WI38 (cell line): ENCODE results near the gene CYBA.

Experiments used
- H3K4me3 ChIP-seq: 2 replicates; pipeline ENCODE4 v1.5.1; 2011; ENCODE audit warnings: low read depth, mild to moderate bottlenecking, control low read depth, low read length
- TF ChIP-seq, protein P1 (sequence below): IDR thresholded peaks from 2 replicates; pipeline ENCODE4 v1.5.1; 2012; ENCODE audit warnings: low read depth, mild to moderate bottlenecking, control low read depth, low read length

The CYBA gene

DNA sequence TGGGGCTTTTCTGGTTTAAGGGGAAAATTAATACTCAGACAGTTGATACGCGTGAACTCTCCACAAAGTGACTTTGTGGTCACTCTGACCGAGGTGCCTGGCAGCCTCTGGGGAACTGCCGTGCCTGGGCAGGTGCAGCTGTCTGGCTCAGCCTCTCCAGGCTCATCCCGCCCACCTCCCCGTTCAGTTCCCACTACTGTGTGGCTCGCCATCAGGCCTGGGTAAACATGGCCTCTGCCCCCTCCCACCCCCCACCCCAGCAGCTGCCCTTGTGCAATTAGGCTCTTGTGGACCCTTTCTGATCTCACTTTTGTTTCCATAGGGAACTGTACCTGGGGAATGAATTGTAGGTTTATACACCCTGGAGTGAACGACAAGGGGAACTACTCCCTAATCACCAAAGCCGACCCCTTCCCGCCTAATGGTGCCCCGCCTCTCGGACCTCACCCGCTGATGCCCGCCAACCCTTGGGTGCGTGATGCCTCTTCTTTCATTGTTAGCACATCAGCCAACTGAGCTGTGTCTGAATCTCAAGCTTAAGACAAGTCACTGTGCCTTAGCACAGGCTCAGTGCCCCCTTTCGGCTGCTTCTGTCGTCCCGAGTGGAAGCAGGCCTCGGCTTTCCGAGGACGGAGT, 52.9 kb downstream of the CYBA start:
- TF ChIP-seq, protein P1, sequence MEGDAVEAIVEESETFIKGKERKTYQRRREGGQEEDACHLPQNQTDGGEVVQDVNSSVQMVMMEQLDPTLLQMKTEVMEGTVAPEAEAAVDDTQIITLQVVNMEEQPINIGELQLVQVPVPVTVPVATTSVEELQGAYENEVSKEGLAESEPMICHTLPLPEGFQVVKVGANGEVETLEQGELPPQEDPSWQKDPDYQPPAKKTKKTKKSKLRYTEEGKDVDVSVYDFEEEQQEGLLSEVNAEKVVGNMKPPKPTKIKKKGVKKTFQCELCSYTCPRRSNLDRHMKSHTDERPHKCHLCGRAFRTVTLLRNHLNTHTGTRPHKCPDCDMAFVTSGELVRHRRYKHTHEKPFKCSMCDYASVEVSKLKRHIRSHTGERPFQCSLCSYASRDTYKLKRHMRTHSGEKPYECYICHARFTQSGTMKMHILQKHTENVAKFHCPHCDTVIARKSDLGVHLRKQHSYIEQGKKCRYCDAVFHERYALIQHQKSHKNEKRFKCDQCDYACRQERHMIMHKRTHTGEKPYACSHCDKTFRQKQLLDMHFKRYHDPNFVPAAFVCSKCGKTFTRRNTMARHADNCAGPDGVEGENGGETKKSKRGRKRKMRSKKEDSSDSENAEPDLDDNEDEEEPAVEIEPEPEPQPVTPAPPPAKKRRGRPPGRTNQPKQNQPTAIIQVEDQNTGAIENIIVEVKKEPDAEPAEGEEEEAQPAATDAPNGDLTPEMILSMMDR: no peak

GRCh38 chr16:88596483-88596882, 54.4 kb downstream of the CYBA start:
- H3K4me3 ChIP-seq: no peak overlapping the region
- TF ChIP-seq, protein P1: no peak

More for the DNA sequence above, 52.9 kb downstream of the CYBA start:
- no peak overlapping the region for H3K4me3 ChIP-seq

GRCh38 chr16:88595921-88596320, 54.9 kb downstream of the CYBA start:
- H3K4me3 ChIP-seq: no peak overlapping the region
- TF ChIP-seq, protein P1: no peak

- TF ChIP-seq, protein P1: no peak
- no peak overlapping the region for H3K4me3 ChIP-seq
These were observed 55.8 kb downstream of the CYBA start for GRCh38 chr16:88595101-88595500.

- TF ChIP-seq, protein P1: no peak
- H3K4me3 ChIP-seq: no peak overlapping the region
These were observed 56.9 kb downstream of the CYBA start for GRCh38 chr16:88593910-88594309.

DNA sequence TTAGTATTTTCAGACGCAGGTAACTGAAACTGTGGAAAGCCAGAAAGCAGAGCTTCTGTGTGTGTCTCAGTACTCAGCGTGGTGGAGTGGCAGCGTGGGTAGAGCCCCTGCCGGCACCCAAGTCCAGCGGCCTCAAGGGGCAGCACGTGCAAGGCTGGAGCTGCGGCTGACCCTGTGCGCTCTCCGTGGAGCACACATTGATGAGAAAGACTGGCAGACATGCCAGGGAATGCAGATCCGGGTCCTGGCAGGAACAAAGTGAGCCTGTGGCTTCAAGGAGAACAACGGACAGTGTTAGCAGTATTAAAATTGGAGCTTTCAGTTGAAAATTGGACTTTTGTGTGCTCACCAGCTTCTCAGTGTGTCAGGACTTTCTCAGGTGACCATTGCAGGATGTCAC, 57.4 kb downstream of the CYBA start:
- no peak overlapping the region for H3K4me3 ChIP-seq
- TF ChIP-seq, protein P1: no peak
